ENCODE measurements around the gene SNAP29.
"Not testable (repeated sequence)": the region's sequence is repeated elsewhere in the genome, so short reads cannot be mapped to it uniquely, and the experiment has no call there.

Gene SNAP29

GRCh38 chr22:20866736-20867135 is 7.9 kb downstream of the SNAP29 start:
- no peak for DNase-seq (ENCODE audit: low read depth)

GRCh38 chr22:20867179-20868024 is 8.6 kb downstream of the SNAP29 start:
- no peak for DNase-seq (ENCODE audit: low read depth)

GRCh38 chr22:20868025-20868962 is 9.5 kb downstream of the SNAP29 start:
- DNase-seq (ENCODE audit: low read depth): no peak

- no peak for DNase-seq (ENCODE audit: low read depth)
Observed at GRCh38 chr22:20869234-20869633, 10.4 kb downstream of the SNAP29 start.

- no peak for DNase-seq (ENCODE audit: low read depth)
Observed at GRCh38 chr22:20873214-20873613, 14.4 kb downstream of the SNAP29 start.

- no peak for DNase-seq (ENCODE audit: low read depth)
Observed at GRCh38 chr22:20875296-20875695, 16.5 kb downstream of the SNAP29 start.

GRCh38 chr22:20877715-20878114 is 18.9 kb downstream of the SNAP29 start:
- DNase-seq (ENCODE audit: low read depth): no peak

- DNase-seq (ENCODE audit: low read depth): no peak
Observed at GRCh38 chr22:20881231-20881630, 22.4 kb downstream of the SNAP29 start.

GRCh38 chr22:20881869-20882815 is 23.3 kb downstream of the SNAP29 start:
- DNase-seq (ENCODE audit: low read depth): no peak

- no peak for DNase-seq (ENCODE audit: low read depth)
Observed at GRCh38 chr22:20882855-20883254, 24.0 kb downstream of the SNAP29 start.

- DNase-seq (ENCODE audit: low read depth): no peak
Observed at GRCh38 chr22:20884454-20884853, 25.6 kb downstream of the SNAP29 start.

- DNase-seq (ENCODE audit: low read depth): no peak
Observed at GRCh38 chr22:20885017-20885556, 26.3 kb downstream of the SNAP29 start.

- no peak for DNase-seq (ENCODE audit: low read depth)
Observed at GRCh38 chr22:20885557-20886323, 26.9 kb downstream of the SNAP29 start.

- DNase-seq (ENCODE audit: low read depth): no peak
Observed at GRCh38 chr22:20887375-20887774, 28.6 kb downstream of the SNAP29 start.

- DNase-seq (ENCODE audit: low read depth): no peak
Observed at GRCh38 chr22:20889025-20889704, 30.4 kb downstream of the SNAP29 start.

- no peak for DNase-seq (ENCODE audit: low read depth)
Observed at GRCh38 chr22:20889904-20890540, 31.2 kb downstream of the SNAP29 start.

GRCh38 chr22:20890975-20891374 is 32.2 kb downstream of the SNAP29 start:
- no peak for DNase-seq (ENCODE audit: low read depth)

- not testable (repeated sequence) for DNase-seq (ENCODE audit: low read depth)
Observed at GRCh38 chr22:20897737-20898136, 38.9 kb downstream of the SNAP29 start.

GRCh38 chr22:20899827-20900423 is 41.1 kb downstream of the SNAP29 start:
- no peak for DNase-seq (ENCODE audit: low read depth)

Data from HS-5 (cell line).